ENCODE measurements around the gene ZC3HAV1L.

- TF ChIP-seq POLR2A (IDR thresholded peaks at IDR 0.05; ENCODE audit: insufficient read depth in 1 of 2, low read depth in 2 of 2, low read length in 2 of 2): no peak
- no peak for TF ChIP-seq IKZF4 (CRISPR knock-in tag; IDR thresholded peaks at IDR 0.05; ENCODE audit: borderline replicate concordance, low read depth, not compliant biosample characterization)
- no peak for TF ChIP-seq TEAD2 (CRISPR knock-in tag; IDR thresholded peaks at IDR 0.05)
- no peak for TF ChIP-seq ZNF776 (CRISPR knock-in tag; IDR thresholded peaks at IDR 0.05)
These were observed 1.5 kb downstream of the ZC3HAV1L start for GRCh38 chr7:139034336-139034735.

Data from HepG2 (cell line).